NCI-H1930 (cell line): ENCODE results near the gene TRIM40.

Experiments
- DNase-seq, 2 experiments: peaks; one replicate each; lab custom pipeline; 2025; lab: John Stamatoyannopoulos, UW

Gene TRIM40

GRCh38 chr6:30149858-30150550 is 14.1 kb downstream of the TRIM40 start:
- no peak for DNase-seq

- DNase-seq: no peak
Observed at GRCh38 chr6:30150671-30151395, 14.9 kb downstream of the TRIM40 start.

- DNase-seq: no peak
Observed at GRCh38 chr6:30151580-30151979, 15.6 kb downstream of the TRIM40 start.

GRCh38 chr6:30152016-30152673 is 16.2 kb downstream of the TRIM40 start:
- DNase-seq: no peak

GRCh38 chr6:30152910-30153610 is 17.1 kb downstream of the TRIM40 start:
- no peak for DNase-seq

GRCh38 chr6:30154061-30154460 is 18.1 kb downstream of the TRIM40 start:
- no peak for DNase-seq

- DNase-seq: no peak
Observed at GRCh38 chr6:30154709-30155519, 19.0 kb downstream of the TRIM40 start.

- no peak for DNase-seq
Observed at GRCh38 chr6:30155520-30156261, 19.8 kb downstream of the TRIM40 start.

GRCh38 chr6:30156262-30156599 is 20.3 kb downstream of the TRIM40 start:
- no peak for DNase-seq

- DNase-seq: no peak
Observed at GRCh38 chr6:30156774-30157173, 20.8 kb downstream of the TRIM40 start.

- DNase-seq: no peak
Observed at GRCh38 chr6:30157581-30157980, 21.6 kb downstream of the TRIM40 start.

- no peak for DNase-seq
Observed at GRCh38 chr6:30157999-30158398, 22.1 kb downstream of the TRIM40 start.

GRCh38 chr6:30158475-30159040 is 22.6 kb downstream of the TRIM40 start:
- no peak for DNase-seq

- no peak for DNase-seq
Observed at GRCh38 chr6:30160008-30160784, 24.3 kb downstream of the TRIM40 start.

GRCh38 chr6:30160785-30161531 is 25.0 kb downstream of the TRIM40 start, which contains the start of gene TRIM10:
Gene TRIM10 (minus strand): TSS chr6:30161211. CDS start chr6:30160858, 353 bp downstream.
- no peak for DNase-seq

GRCh38 chr6:30162265-30163089 is 26.5 kb downstream of the TRIM40 start:
- DNase-seq: no peak

- DNase-seq: no peak
Observed at GRCh38 chr6:30163090-30163917, 27.4 kb downstream of the TRIM40 start, which contains the start of gene TRIM15. Gene TRIM15 (plus strand): TSS chr6:30163546. CDS start chr6:30163685, 139 bp downstream.
